ENCODE measurements around the gene CNPY1.

Gene CNPY1

DNA sequence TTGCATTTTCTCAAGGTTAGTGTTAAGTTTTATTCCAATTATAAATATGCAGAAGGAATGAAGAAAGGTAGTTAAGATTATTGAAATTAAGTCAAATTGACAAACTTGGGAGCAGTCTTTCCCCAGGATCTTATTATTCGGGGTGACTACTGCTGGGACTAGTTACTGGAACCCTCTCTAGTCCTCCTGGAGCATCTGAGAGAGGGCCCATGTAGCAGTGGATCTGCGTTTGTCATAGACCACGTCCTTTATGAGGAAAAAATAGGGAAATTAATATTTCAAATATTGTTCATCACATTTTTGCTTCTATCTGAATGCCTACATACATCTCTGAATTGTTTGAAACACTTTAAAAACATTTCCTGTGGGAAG, 41.0 kb downstream of the CNPY1 start:
- TF ChIP-seq, protein P1, sequence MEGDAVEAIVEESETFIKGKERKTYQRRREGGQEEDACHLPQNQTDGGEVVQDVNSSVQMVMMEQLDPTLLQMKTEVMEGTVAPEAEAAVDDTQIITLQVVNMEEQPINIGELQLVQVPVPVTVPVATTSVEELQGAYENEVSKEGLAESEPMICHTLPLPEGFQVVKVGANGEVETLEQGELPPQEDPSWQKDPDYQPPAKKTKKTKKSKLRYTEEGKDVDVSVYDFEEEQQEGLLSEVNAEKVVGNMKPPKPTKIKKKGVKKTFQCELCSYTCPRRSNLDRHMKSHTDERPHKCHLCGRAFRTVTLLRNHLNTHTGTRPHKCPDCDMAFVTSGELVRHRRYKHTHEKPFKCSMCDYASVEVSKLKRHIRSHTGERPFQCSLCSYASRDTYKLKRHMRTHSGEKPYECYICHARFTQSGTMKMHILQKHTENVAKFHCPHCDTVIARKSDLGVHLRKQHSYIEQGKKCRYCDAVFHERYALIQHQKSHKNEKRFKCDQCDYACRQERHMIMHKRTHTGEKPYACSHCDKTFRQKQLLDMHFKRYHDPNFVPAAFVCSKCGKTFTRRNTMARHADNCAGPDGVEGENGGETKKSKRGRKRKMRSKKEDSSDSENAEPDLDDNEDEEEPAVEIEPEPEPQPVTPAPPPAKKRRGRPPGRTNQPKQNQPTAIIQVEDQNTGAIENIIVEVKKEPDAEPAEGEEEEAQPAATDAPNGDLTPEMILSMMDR (IDR thresholded peaks at IDR 0.05; ENCODE audit: insufficient read depth, low read depth, low read length, missing control alignments) = no peak
- no peak overlapping the region for H3K4me3 ChIP-seq (ENCODE audit: low read depth, low read length)
- no peak for DNase-seq (ENCODE audit: low read depth)

DNA sequence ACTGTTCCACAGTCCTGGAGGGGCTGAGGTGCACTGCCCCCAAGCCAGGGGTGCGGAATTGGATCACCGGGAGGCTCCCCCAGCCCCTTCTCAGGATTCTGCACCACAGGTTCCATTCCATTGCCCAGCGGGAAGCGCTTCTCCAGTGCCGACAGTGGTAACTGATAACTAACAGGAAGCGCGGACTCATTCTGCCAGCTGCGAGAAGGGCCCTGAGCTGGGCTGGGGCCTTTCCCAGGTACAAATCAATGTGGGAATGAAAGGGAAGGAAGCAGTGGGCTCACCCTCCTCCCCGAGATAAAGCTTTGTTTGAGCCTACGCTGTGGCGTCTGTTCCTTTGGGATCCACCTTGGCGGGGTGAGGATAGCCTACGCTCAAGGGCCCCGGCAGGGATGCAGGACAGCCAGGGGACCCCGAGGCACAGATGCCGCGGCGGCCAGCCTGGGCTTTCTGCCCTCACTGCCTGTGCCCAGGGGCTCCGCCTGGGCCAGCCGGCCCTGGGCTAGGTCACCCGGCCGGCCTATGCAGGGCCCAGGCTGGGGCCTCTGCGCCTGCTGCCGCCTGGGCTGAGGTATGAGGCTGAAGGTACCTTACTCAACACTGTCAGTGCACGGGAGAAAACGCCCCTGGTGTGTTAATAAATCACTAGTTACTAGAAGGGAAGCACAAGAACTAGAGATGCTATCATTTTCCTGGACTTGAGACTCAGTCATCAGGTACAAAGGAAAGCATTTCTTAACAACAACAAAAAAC, 49.0 kb downstream of the CNPY1 start:
- TF ChIP-seq, protein P1 (IDR thresholded peaks at IDR 0.05; ENCODE audit: insufficient read depth, low read depth, low read length, missing control alignments) = no peak
- H3K4me3 ChIP-seq (ENCODE audit: low read depth, low read length) = no peak overlapping the region
- DNase-seq (ENCODE audit: low read depth) = no peak

DNA sequence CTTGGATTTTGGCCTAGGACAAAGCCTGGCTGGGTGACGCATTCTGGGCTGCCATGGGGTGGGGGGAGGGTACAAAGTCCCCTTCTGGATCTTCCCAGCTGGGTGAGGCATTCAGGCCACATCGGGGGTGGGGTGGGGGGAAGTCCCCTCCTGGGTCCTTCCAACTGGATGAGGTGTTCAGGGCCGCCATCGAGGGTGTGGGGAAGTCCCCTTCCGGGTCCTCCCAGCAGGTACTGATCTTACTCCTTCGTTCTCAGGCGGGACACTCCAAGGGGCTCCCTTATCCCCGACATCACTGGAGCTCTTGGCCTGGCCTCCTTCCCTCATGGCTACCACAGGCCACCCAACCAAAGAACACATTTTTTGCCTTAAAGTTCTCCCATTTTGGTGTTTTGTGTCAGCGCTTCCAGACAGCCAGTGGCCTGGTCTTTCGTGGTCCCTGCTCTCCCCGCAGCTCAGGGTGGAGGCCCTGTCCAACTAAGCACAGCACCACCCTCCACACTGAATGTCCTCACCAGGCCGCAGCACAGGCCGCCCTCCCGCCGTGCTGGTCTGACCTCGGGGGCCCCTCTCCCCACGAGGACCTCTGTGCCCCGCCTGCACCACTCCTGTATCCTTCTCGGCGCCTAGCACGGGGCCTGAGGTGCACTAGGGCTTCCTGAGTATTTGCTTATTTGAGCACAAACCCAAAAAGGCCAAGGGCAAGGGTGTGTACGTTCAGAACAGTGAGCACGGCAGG, 49.9 kb downstream of the CNPY1 start:
- DNase-seq (ENCODE audit: low read depth) = no peak
- no peak overlapping the region for H3K4me3 ChIP-seq (ENCODE audit: low read depth, low read length)
- TF ChIP-seq, protein P1 (IDR thresholded peaks at IDR 0.05; ENCODE audit: insufficient read depth, low read depth, low read length, missing control alignments) = no peak

DNA sequence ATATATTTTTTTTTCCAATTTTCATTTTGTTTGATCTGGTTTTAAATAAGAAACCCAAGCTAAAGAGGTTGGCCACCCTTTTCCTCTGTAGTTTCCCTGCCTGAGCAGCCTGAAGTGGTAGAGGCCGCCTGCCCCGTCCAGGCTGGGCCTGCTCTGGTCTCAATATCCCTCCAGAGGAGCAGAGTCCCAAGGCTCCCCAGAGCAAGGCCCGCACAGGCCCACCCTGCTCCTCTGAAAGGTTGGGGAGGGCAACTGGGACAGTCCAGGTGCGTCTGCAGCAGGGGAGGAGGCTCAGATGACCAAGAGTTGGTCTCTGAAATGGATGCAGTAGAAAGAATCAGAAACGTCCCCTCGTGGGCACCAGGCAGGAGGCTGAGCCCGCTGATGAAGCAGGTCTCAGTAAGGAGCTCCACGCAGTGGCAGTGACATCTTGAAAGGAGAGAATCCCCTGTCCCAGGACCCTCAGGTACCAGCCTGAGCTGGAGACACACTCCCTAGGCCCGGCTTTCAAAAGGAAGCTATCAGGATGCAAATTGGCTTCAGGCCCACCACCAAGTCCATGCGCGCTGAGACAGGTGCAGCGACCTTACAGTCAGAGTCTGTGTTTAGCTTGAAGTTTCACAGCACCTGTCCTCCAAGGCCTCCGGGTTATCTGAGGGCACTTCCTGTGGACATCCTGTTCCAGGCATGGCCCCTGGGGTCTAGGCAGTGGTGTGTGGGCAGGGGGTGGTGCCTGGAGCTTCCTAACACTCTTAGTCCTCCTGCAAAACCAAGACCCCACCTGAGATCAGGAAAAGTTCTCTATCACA, 50.7 kb downstream of the CNPY1 start:
- TF ChIP-seq, protein P1 (IDR thresholded peaks at IDR 0.05; ENCODE audit: insufficient read depth, low read depth, low read length, missing control alignments) = no peak
- H3K4me3 ChIP-seq (ENCODE audit: low read depth, low read length) = no peak overlapping the region
- DNase-seq (ENCODE audit: low read depth) = no peak

DNA sequence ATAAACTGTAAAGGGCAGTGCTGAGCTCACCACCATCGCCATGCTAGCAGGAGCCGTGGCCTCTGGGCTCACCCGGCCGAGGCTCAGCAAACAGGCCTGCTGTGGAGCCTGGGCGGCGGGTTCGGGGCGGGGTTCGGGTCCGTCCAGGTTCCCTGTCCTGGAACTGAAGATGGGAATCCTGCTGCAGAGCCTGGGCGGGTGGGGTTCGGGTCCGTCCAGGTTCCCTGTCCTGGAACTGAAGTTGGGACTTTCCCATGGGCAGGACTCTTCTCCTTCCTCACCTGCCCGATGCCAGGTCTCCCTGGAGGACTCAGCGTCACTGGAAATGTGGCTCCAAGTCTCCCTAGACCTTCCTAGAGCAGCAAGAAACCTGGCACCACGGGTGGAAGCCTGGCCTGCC, 51.8 kb downstream of the CNPY1 start:
- H3K4me3 ChIP-seq (ENCODE audit: low read depth, low read length) = no peak overlapping the region
- no peak for DNase-seq (ENCODE audit: low read depth)
- TF ChIP-seq, protein P1 (IDR thresholded peaks at IDR 0.05; ENCODE audit: insufficient read depth, low read depth, low read length, missing control alignments) = no peak

DNA sequence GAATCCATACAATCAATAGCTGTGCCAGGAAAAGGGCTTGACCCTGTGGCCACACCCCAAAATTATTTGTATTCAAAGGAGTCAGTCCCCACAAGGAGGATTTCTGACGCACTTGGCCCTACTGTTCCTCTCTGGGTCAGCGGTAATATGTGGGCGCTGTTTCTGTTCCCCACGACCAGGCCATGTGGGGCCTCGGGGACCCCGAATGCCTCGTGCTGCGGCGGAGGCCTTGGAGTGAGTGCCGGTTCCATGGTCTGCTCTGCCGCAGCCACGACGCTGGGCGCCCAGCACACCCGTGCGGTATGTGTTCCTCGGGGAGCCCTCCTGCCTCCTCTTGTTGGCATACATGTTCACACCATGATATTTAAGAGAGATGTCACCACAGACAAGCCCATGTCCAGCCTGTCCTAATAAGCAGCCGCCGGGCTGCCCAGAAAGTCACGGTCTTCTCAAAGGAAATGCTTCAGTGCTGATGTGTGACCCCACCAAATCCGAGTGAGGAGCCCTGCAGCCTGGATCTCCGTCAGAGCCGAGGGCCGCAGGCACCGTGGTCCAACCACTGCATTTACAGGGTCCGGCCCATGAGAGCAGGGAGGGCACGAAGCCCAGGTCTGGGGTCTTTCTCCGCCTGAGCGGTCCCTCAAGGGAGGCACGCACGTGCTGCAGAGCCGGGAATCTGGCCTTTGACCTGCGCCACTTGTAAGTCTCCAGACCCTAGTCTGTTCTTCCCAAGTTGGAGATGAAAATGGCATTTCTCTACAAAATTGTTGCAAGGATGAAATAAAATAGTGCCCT, 52.4 kb downstream of the CNPY1 start:
- no peak for DNase-seq (ENCODE audit: low read depth)
- no peak overlapping the region for H3K4me3 ChIP-seq (ENCODE audit: low read depth, low read length)
- TF ChIP-seq, protein P1 (IDR thresholded peaks at IDR 0.05; ENCODE audit: insufficient read depth, low read depth, low read length, missing control alignments) = no peak

Data from GM12865 (cell line).